Stimulated activated naive CD4-positive, alpha-beta T cell (primary cell): ENCODE measurements around the gene RENBP.
A peak's percentile ranks its signal among the peaks of the same experiment; 100 is the strongest.

Experiments used
- DNase-seq, 6 experiments: peaks; one replicate each; lab custom pipeline; 2025; lab: John Stamatoyannopoulos, UW

RENBP gene

DNA sequence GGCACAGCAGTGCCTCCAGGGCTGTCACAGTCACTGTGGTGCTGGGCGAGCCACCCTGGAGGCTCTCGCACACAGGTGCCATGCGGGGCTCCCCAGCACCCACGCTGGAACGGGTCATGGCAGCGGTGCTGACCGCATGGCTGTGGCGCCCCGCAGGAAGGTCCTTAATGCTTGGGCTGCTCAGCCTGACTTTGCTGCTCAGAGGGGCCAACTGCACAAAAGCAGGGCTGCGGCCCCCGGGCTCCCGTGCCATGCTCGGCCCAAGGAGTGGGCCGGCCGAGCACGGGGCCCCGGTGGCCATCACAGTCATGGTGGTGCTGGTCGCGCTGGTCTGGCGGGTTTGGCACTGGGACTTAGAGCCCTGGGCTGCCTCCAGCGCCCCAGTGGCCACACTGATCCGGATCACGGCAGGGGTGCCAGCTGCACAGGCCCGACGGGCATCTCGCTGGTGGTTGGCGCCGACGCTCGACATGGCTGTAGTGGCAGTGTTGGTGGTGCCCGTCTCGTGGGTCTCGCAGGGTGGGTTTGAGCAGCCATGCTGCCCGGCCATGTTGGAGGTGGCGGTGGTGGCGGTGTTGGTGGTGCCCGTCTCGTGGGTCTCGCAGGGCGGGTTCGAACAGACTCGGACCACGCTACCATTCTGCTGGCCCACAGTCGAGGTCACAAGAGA, 10.2 kb upstream of the RENBP start:
- DNase-seq, result no peak

DNA sequence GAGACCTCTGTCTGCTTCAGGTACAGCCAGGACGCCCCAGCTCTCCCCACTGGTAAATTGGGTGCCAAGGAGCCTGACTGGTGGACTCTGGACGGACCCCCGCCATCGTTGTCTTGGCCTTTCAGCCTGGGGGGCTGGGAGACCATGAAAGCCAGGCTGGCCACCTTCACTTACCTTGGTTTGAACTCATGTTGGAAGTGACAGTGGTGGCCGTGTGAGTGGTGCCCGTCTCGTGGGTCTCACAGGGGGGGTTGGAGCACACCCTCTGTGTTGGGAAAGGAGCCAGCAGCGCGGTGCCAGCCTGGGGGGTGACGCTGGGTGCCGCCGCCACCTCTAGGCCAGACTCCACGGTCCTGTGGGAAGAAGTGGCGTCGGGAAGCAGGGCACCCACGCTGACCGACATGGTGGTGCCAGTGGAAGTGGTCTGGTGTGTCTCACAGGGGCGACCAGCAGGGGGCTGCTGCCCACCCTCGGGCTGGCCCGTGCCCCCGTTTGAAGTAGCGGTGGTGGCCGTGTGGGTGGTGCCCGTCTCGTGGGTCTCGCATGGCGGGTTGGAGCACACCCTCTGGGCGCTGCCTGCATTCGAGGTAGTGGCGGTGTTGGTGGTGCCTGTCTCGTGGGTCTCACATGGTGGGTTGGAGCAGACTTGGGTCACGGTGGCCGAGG, 9.6 kb upstream of the RENBP start:
- no peak for DNase-seq

DNA sequence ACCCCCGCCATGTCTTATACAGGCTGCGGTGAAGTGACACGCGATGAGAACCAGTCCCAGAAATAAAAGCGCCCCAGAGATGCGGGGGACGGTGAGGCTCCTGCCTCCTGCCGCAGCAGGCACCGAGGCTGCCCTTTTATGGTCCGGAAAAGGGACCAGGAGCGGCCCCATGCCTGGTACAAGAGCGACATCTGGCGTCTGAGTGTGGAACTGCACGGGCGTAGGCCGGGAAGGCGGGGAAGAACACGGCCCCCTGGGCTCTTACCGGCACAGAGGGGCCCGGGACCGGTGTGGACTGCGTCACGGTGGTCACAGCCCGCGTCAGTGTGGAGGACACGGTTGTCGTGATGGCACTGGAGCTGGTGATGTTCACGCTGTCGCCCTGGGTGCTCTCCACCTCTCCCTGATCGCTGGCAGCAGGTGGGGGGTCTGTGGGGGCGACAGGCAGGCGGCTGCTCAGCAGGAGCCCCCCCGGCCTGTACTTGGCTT, 8.9 kb upstream of the RENBP start:
- DNase-seq, result peak; percentile 48 to 84 (median 72)

DNA sequence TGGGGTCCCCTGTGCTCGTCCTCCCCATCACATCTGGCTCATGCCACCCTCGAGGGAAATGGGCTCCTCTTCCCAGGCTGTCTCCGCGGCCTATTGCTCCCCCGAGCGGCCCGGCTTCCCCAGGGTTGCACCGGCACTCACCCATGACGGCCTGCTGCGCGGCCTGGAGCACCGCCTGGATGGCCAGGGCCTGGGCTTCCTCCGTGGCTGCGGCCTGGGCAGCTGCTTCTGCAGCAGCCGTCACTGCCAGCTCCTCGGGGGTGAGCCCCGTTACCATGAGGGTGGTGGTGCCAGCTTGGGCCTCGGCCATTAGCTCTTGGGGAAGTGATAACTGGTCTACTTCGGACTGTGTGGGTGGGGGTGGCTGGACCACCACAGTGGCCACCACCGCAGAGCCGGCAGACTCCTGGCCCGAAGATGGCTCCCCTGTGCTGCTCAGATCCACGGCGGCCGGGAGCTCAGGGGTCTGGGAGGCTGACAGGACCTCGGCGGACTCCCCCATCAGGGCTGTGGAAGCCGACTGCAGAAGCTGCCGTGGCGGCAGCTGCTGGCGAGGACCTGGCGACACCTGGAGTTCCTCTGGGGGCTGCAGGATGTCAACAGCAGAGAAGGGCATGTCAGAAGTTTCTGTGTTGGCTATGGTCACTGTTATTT, 8.1 kb upstream of the RENBP start:
- DNase-seq, result no peak

DNA sequence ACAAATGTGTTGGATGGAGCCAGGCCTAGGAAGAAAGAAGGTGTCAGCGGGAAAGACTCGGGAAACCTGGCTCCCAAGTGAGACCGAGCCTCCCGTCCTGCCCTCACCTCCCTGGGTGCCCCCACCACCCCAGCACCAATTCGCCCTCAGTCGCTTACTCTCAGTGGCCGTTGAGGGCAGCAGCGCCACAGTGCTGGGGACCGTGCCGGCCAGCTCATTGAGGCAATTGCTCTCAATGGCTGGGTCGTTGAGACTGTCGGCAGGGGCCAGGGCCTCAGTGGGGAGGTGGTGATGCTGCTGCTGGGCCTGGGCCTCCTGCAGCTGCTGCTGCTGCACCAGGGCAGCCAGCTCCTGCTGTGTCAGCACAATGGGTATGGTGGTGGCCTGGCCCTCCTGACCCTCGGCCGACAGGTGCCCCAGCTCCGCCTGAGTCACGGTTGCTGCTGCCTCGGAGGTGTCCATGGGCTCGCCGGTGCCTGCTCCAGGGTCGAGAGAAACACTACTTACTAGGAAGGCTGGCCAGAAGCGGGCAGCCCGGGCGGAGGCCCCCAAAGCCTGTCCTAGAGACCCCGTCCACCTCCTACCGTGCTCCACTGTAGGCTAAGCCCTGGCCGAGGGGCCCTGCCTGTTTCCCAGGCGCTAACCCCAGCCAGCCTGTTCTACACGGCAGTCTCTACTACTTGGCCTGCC, 7.4 kb upstream of the RENBP start:
- DNase-seq, result no peak

DNA sequence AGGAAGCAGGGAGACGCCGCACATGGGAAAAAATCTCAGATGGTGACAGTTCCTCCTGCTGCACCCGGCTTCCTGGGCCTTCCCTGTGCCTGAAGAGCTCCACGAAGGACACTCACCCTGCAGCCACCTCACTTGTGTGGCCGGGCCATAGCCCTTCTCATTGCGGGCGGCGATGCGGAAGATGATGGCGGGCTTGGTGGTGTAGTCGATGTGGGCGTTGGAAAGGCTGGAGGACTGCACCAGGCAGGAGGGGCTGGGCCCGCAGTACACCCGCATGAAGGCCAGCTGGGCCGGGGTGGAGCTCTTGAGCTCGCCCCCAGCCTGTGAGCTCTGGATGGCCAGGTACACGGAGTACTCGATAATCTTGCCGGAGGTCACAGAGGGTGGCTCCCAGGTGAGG, 5.7 kb upstream of the RENBP start:
- DNase-seq, result no peak

DNA sequence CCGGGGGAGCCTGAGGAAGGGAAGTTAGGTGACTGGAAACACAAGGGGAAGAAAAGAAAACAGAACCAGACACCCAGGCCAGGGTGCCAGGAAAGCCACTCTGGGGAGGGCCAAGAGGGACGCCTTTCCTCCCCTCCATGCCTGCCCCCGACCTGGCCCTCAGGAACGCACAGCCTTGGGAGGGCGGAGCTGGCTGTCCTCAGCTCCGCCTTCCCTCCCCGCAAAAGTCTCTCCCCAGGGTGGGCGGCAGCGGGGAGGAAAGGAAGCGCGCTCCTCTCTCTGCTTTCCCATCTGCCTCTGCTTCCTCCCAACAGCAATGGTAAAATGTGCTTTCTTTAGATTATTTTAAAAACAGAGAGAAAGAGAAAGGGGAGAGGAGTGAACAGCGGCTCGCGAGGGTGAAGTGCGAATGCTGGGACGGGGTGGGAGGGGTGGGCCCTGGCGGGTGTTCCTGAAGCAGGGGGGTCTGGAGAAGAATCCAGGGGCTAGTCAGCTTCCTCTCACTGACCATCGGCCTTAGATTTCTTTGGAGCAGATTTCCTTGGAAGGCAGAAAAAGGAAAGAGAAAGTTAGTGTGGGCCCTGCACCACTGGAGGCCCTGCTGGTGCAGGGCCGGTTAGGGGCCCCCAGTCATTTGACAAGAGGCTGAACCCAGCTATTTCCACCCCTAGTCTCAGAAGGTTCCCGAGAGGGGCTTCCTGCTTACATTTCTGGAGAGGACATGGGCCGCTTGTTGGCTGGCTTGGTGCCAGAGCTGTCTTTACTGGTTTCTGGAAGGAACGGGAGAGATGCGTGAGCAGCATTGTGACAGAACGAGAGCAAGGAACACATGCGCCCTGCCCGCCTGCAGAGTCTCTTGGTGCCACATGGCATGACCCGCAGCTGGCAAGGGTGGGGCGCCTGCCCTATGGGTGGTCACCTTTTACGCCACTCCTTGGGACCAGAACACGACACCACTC, 4.7 kb upstream of the RENBP start:
- DNase-seq, result no peak

DNA sequence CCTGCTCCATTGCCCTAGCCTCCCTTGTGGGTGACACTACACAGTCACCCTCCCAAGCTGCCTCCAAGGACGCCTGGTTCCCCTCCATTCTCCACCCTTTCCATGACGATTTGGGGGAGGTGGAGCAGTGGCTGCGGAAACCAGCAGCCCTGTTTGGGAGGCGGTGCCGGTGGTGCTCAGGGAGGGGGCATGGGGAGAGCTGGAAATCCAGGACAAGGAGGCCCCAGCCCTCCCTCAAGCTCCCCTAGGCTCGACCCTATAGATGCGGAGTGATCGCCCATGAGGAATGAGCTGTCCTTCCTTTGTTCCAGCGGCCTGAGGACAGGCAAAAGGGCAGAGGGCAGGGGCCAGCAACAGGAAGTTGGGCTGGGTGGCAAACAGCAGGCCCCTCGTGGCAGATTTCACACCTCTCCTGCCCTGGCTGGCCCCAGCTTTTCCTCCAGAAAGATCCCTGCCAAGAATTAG, 3.6 kb upstream of the RENBP start:
- DNase-seq, result no peak

DNA sequence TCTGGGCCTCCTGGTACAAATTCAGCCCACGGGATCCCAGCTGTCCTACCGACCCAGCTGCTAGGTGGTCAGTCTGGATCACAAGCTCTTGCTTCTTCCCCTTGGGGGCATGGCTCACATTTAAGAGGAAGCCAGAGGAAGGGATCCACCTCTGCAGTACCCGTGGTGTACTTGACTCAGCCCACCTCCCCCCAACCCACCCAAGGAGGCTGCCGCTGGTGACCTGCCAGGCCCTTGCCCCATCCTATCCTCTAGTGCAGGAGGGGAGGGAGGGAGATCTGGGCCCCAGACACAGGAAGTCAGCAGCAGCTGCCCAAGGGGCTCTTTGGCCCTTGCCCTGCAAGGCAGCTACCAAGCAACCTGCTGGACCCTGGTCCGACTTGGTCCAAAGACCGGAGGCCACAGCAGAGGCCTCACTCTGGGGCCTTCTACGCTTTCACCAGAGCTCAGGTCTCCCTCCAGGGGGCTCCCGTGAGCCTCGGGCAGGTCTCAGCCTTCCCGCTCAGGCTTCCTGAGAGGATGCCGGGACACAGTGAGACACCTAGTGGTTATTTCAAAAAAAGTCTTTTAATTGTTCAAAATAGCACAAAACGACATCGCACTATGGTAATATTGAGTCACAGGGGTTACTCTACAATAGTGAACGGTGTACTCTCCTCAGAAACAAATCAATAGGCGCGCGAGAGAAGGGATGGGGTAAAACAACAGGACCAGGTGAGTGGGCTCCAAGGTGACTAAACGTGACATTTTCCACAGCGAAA, 2.7 kb upstream of the RENBP start:
- DNase-seq, result peak; percentile 63 to 81 (median 68)

DNA sequence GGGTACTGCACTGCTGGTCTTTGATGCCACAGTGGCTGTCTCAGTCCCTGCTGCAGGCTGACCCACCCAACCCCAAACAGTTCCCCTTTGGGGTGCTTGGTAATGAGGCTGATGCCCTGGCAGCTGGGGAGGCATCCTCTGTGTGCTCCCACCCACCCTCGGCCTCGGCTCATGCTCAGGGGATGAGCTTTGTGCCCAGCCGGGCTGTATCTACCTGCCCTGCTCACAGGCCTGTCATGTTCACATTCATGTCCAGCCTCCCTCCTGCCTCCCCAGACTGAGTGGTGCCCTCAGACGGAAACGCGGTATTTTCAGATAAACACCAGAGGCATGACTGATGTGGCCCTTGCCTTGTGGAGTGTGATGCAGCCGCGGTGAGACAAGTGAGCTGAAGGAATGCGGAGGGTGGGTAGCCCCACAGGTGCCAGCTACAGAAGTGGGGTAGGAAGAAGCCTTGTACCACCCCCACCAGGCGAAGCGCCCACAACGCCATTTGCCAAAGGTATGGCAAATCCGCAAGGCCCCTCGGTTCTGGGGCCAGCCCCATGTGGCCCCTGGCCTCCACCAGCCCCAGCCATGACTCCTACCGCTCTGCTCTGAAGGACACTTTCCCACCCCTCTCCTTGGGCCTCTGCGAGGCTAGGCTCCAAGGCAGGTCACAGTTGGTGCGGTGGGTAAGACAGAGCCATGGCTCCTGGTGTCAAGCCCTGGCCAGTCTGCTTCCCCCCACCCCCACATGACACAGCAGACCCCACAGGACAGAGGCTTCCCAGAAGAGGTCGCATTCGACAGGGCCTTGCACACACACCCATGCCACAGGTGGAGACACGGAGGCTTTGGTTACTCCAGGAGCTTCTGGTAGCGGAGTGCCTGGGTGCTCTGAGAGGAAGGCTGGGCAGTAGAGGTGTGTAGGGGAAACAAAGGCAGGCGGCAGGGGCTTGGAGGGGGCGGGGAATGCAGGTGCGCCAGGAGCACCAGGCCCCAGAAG, 1.8 kb upstream of the RENBP start:
- DNase-seq, result no peak

DNA sequence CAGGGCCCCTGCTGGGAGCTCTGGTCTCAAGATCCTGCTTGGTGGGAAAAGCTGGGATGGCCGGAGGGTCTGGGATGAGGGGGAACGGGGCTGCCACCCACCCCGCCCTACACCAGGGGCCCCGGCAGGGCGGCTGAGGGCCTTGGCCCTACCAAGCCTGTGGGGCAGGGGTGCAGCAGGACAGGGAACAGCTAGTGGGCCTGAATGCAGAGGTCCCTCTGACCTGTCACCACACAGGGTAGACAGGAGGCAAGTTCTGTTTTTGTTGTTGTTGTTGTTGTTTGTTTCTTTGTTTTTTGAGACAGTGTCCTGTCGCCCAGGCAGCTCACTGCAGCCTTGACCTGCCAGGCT, 332 bp upstream of the RENBP start:
- no peak for DNase-seq

DNA sequence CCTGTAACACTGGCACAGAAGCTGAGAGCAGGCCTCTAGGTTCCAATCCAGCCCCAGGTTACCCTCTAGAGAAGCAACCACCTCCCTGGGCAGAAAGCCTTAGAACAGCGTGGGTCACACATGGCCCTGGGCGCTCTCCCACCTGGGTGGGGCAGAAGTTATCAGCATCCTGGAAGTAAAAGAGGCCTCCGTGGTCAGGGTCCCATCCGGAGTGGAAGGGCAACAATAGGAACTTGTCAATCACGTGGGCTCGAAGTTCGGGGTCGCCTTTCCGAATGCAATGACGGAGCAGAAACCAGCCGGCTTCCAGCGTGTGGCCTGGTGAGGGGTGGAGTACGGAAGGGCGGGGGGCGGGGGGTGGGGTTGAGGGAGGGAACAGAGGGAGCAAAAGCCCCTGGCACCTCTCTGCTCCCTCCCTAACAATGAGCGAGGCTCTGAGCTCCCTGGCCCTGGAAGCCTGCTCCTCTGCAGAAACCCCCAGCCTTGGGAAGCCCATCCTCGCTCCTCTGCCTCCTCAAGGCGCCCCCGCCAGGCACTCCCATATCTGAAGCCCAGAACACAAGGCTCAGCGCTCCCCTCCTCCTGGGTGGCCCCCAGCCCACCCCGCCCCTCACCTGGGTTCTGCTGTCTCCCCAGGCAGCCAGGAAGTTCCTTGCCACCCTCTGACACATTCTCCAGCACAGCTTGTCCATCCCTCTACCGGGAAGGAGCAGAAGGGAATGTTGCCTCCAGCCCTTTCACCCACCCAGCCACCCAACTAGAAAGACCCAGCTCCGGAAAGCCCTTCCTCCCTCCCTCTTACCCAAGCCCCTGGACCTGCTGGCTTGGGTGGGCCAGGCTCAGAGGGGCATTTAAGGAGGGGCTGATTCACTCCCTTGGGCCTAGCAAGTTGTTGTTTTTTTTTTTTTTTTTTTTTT, 2.8 kb downstream of the RENBP start:
- no peak for DNase-seq

DNA sequence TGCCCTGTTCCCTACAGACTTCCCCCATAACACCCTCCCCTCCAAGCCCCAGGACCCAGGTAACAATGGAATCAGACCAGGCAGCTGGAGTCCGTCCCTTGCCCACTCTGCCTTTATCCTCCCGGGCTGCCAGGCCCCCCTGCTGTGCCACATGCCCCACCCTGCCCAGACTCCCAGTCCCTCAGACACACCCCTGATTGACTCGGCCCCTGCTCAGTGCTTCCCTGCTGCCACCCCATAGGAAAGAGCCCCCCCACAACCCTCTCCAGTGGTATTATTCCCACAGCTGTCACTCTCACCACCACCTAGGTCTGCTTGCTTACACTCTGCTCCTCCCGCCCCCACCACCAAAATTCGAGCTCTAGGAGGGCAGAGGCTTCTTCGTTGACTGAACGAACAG, 4.9 kb downstream of the RENBP start:
- no peak for DNase-seq

DNA sequence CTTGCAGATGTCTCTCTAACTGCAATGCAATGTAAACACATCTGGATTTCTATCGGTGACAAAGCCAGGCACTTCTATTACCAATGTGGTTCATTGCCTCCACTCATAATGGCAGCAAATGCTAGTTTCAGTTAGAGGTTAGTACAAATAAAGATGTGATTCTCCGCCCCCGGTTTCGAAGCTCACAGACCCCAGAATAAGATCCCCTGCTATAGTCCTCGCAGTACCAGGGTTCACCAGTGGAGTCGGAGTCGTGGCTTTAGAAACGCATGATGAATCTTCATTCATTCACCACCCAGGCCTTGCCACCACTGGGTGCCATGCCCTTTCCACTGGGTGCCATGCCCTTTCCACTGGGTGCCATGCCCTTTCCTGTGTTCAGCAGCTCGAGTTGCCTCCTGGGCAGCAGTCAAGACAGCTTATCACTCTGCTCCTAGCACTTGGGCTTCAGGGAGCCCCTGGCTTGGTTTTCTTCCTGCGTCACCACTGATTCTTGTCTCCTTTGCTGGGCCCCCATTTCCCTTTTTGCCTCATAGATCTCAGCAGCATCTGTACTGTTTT, 6.1 kb downstream of the RENBP start:
- DNase-seq, result no peak

DNA sequence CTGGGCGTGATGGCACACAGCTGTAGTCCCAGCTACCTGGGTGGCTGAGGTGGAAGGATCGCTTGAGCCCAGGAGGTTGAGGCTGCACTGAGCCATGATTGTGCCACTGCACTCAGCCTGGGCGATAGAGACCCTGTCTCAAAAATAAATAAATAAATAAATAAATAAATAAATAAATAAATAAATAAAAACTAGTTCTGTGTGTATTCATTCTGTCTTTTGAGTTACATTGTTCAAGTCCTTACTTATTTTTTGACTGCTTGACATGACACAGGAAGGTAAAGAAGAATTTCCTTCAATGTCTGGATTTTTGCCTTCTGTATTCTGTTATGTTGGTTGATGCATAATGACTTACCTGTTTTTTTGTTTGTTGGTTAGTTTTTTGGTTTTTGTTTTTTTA, 7.4 kb downstream of the RENBP start:
- no peak for DNase-seq

DNA sequence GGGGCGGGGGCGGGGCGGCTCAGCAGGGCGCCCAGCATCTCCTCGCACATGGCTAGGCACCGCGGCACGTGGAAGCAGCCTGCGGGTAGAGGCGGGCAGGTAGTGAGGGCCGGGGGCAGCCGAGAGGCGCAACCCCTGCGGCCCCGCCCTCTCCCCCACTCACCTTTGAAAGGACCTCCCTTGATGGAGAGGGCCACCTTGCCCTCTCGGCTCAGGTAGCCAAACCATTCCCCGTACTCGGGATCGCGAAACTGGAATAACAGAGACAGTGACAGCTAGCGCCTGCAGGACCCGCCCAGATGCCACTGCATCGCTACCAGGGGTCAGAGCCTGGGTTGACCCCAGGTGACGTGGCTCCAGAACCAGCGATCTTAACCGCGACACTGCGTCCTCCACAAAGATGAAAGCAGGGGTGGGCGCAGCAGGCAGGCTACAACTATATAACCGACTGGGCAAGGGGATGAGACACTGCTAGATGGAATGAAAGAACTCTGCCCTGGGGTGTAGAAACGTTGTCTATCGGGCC, 9.1 kb downstream of the RENBP start:
- peak in 2 of 6 experiments; percentile 27 to 39 for DNase-seq

DNA sequence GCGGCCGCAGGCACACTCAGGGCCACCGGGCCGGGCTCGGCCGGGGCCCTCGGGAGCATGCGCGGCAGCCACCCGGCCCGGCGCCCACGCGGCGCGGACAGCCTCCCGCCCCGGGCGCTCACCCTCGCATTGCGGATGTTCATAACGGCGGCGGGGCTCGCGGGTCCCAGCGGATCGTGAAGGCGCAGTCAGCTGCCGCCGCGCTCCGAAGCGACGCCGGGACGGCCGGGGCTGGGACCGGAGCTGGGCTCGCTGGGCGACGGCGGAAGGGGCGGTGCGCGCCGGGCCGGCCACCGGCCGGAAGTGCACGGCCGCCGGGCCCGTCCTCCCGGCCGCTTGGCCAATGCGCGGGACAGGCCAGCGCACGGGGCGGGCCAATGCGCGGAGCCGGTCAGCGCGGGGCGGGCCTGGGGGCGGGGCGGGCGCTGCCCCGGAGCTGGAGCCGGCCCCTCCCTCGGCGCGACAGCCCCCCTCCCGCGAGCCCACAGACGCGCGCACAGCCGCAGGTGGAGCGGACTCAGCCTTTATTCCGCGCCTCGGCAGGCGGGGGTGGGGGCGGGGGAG, 9.6 kb downstream of the RENBP start, which contains the start of gene NAA10:
NAA10 (minus strand) TSS at position 276 of the 564 bp plus-strand sequence; CDS start at position 143, 133 bp downstream.
- DNase-seq, result peak in 5 of 6 experiments; percentile 12 to 44 (median 34)
